NCI-H1417 treated with DMSO at 0.1 percent for 48 hours (cell line): ENCODE measurements around the gene CAPN10.
"Not testable (repeated sequence)": the region's sequence is repeated elsewhere in the genome, so short reads cannot be mapped to it uniquely, and the experiment has no call there.

Source experiments
- DNase-seq: peaks from one replicate; lab custom pipeline; 2025; lab: John Stamatoyannopoulos, UW

Gene CAPN10, protein sequence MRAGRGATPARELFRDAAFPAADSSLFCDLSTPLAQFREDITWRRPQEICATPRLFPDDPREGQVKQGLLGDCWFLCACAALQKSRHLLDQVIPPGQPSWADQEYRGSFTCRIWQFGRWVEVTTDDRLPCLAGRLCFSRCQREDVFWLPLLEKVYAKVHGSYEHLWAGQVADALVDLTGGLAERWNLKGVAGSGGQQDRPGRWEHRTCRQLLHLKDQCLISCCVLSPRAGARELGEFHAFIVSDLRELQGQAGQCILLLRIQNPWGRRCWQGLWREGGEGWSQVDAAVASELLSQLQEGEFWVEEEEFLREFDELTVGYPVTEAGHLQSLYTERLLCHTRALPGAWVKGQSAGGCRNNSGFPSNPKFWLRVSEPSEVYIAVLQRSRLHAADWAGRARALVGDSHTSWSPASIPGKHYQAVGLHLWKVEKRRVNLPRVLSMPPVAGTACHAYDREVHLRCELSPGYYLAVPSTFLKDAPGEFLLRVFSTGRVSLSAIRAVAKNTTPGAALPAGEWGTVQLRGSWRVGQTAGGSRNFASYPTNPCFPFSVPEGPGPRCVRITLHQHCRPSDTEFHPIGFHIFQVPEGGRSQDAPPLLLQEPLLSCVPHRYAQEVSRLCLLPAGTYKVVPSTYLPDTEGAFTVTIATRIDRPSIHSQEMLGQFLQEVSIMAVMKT

DNA sequence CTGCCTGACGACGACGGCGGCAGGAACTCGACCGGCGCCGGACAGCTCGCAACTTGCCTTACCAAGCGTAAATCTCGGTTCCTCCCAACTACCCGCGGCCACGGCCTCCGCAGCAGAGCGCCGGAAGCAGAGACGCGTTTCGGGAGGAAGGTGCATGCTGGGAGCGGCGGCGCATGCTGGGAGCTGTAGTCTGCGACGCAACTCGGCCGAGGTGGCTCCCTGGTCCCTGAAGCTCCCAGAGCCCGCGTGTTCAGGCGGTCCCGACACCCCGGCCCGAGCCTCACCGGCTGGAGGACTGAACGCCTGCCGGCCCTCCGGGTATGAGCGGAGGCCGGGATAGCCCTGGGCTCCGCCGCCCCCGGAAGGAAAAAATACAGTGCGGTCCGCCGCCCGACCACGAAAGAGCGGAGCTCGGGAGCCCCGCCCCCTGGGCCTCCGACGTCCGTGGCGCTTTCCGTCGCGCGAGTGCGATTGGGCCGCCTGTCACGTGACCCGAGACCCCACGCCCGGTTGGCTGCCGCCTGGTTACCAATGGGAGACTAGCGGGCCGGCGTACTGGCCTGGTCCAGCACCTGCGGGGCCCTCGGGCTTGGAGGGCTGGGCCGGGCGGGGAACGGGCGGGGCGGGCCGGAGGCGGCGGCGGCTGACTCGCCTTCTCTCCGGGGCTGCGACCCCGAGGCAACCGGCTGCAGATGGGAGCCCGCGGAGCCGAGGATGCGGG, at the start of gene CAPN10:
Gene CAPN10, plus strand, starts transcription at position 537 of the 721 bp plus-strand sequence. Its CDS starts 178 bp downstream, at position 715.
- DNase-seq = peak; percentile 86

DNA sequence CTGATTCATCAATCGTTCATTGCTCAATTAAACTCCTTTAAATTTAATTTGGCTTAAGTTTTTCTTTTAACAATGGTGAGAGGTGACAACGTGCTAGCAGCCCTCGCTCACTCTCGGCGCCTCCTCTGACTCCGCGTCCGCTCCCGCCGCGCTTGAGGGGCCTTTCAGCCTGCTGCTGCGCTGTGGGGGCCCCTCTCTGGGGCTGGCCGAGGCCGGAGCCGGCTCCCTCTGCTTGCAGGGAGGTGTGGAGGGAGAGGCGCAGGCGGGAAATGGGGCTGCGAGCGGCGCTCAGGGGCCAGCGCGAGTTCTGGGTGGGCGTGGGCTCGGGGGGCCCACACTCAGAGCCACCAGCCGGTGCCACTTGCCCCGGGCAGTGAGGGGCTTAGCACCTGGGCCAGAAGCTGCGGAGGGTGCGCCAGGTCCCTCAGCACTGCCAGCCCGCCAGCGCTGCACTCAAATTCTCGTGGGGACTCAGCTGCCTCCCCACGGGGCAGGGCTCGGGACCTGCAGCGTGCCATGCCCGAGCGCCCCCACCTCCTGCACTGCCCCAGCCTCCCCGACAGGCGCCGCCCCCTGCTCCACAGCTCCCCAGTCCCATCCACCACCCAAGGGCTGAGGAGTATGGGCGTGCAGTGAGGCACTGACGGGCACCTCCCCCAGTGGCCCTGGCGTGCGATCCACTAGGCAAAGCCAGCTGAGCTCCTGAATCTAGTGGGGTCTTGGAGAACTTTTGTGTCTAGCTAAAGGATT, 48.3 kb upstream of the CAPN10 start:
- no peak for DNase-seq

DNA sequence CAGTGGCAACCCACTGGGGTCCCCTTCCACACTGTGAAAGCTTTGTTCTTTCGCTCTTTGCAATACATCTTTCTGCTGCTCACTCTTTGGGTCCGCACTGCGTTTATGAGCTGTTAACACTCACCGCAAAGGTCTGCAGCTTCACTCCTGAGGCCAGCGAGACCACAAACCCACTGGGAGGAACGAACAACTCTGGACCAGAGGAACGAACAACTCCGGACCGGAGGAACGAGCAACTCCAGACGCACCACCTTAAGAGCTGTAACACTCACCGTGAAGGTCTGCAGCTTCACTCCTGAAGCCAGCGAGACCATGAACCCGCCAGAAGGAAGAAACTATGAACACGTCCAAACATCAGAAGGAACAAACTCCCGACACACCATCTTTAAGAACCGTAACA, 47.4 kb upstream of the CAPN10 start:
- not testable (repeated sequence) for DNase-seq

DNA sequence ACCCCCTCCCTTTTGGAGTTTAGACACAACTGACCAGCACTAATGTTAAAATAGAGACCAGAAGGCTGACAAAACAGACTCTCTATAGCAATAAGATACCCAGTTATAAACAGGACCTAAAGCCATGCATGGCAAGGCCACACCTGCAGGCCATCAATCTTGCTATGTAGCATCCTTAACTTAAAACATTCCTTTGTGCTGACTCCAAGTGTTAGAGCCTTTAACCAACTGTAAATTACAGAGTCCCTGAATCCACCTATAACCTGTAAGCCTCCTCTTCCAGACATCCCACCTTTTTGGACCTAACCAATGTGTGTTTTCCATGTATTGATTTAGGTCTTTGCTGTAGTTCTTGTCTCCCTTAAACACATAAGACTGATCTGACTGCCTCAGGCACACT, 46.6 kb upstream of the CAPN10 start:
- no peak for DNase-seq

DNA sequence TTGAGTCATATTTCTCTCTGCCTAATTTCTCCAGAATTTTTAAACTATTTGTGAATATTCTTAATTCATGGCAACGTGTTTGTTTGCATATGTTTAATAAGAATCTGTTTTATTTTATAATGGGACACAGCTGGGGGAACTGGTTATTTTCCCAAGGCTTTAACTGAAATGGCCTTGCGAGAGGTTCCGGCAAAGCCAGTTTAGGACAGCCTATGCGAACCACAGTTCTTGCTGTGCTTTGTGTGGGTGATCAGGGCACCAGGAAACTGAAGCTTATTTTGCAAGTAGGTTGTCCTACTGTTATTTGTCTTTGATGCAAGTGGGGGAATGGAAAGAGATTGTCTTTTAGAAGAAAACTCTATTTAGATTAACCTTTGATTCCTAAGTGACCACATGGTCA, 35.2 kb upstream of the CAPN10 start:
- no peak for DNase-seq

DNA sequence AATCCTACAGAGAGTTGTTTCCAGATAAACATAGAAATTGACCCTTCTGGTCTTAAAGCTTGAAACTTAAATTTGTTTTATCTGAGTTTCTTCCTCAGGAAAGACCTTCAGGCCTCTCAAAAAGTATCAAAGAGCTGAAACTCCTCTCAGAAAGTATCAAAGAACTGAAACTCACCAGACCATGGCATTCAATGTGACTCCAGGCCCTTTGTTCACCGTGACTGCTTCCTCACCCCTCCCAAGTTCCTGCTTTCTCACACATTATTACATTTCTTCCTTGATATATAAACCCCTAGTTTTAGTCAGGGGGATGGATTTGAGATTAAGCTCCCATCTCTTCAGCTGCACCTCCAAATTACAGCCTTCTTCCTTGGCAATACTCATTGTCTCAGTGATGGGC, 34.7 kb upstream of the CAPN10 start:
- DNase-seq = no peak

DNA sequence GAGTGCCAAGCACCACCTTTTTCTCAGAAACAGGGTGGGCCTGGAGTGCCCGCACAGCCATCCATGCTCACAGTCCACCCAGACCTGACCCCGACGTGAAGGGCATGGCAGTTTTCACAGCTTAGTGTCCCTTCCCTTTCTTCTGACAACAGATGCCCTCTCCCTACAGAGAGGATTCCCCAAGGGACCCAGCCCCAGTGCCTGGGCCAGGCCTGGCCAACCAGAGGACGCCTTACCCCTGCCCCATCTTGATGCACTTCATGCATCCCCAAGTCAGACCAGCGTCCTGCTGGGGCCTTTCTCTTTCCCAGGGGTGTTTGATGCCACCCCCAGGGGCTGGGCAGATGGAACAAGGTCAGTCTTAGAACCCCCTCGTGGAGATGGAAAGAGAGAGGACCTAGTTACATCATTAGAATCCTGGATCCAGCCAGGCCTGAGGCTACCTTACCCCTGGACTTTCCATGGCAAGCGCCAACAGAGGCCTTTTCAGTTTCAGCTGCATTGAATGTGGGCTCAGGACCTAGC, 32.5 kb upstream of the CAPN10 start:
- DNase-seq = no peak

DNA sequence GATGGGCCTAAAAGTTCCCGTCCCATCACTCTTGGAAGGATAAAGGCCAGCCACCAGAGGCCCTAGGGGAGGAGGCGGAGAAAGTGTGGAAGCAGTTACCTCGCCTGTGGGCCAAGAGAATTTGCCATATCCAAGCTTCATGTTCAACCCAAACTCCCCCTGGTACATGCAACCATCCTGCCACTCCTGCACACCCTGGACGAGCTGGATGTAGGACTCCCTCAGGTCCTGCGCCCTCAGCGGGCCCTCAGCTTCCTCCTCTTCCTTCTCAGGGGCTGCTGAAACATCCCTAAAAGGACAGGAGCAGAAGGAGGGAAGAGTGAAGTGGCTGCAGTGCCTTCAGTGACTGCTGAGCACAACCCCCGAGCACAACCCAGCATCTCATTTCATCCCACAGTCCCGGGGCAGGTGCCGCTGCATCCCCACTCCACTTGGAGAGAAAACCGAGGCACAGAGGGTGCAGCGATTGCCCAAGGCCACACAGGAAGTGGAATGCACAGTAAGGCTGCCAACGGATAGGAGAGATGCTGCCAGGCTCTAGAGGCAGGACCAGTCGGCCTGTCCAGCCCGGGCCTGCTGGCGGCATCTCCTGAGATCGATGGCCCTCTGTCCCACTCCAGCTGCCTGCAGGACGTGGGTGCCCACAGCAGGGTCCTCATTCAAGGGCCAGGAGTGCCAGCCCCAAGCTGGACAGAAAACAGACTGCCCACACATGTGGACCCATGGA, 31.6 kb upstream of the CAPN10 start:
- no peak for DNase-seq

DNA sequence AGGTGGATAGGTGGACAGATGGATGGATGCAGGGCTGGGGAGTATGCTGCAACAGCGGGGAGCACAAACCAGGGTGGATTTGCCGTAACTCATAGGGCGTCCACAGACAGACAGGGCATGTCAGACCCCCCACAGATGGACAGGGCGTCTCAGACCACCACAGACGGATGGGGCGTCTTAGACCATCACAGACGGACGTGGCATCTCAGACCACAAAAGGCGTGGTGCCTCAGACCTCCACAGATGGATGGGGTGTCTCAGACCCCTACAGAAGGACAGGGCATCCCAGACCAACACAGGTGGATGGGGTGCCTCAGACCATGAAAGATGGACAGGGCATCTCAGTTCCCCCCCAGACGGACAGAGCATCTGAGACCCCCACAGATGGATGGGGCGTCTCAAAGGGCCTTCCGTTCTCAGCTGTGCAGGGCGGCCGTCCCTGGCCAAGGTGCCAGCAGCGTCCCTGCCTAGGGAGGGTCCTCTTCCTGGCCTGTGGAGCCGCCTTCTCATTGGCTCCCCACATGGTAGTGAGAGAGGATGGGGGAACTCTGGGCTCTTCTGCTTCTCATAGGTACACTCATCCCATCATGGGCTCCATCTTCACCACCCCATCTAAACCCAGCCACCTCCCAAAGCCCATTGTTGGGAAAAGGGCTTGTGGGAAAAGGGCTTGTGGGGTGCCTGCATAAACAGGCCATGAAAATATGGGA, 30.8 kb upstream of the CAPN10 start:
- no peak for DNase-seq

DNA sequence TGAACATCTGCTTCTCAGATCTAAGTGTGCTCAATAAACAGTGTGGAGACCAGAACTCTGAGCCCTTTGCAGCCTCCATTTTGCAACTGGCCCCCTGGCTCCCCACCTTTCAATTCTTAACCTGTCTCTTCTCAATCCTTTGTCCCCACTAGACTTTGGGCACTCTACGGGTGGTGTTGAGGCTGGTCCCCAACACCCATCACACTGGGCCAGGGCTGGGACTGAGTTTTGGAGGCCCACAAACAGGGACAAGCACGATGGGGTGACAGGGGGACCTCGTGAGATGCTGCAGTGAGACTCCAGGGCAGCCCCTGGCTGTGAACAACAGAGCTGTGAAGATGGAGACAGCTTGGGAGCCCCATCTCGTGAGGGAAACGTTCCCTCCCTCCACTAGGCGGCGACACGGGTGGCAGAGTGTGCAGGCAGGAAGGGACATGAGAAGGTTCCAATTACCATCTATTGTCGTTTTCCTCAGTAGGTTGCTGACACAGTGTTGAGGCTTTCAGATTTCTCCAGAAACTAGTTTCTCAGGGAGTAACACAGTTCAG, 29.9 kb upstream of the CAPN10 start:
- DNase-seq = no peak

DNA sequence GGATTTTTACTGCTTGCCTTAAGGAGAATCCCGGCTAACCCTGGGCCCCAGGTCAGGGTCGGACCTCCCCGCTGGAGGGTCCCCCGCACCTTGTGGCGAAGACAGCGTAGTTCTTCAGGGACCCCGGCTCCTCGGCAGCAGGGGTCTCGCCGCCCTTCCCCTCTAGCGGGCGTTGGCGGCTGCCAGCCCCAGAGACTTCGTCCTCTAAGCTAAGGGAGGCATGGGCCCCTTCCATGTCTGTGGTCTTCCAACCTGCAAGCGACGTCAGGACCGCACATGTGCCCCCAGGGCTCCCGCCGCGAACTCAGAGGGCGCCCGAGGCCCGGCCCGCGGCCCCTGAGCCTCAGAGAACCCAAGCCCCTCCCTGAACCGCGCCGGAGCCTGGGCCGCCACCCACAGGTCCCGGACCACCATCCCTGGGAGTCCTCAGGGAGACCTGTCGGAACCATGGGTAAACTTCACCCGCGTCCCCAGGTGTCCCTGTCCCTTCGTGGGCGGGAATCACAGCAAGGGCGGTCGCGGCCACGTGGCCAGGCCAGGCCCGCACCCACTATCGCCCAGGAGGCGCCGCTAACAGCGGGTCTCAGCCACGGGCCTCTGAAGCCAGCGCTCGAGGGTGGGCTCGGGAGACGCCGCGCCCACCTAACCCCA, 29.3 kb upstream of the CAPN10 start:
- no peak for DNase-seq

DNA sequence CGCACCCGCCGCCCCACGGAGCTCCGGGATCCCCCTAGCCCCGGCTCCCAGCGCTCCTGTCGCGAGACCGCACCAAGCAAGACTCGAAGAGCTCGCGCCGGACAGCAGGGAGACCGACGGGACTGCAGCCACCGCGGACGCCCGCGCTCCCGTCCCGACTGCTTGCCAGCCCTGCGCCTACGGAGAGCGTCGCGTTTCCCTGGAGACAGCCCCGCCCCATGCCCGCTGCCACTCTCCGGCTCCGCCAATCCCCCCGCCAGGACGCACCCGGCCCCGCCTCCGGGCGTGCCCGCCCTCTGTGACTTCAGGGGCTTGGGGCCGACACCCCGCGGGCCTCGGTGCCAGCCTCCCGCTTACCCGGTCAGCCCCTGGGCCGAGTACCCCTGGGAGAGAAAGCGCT, 28.7 kb upstream of the CAPN10 start, which contains the start of gene ANKMY1:
Gene ANKMY1, minus strand, starts transcription at position 181 of the 400 bp plus-strand sequence. CDS start 653 bp downstream, outside the sequence.
- DNase-seq = no peak

DNA sequence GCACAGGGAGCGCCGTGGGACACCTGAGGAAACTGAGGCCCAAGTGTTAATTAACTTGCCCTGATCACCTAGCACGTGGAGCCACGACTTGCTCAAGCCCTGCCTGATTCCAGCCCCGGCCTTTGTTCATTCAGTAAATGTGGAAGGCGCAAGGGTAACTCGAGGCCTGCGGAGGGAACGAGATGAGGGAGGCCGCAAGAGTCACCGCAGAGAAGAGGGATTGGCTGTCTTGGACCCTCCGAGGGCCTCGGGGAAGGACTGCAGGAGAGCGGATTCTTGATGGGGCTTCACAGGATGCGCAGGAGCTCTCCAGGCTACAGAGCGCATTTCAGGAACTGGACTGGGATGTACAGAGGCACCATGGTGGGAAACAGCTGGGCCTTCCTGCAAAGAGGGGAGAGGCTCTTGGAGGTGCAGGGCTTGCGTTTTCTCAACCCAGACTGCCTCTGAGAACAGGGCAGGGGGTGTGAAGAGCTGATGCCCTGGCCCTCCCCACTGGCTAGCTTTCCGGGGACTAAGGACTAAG, 28.2 kb upstream of the CAPN10 start:
- DNase-seq = no peak

DNA sequence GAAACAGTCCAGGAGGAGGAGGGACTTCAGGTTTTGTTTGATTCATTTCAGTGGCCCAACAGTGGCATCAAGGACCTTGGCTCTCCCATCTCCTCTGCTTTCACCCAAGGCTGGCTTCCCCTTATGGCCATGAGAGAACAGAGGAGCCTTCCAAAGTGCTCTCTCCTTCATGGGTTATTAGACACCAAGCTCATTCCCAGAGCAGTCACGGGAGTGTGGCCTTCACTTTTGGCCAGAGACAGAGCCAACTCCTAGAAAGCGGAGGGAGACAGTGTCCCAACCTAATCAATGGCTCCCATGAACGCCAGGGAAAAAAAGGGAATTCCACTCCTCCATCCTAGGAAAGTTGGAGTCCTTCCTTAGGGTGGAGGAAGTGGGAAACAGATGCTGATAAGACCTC, 27.2 kb upstream of the CAPN10 start:
- DNase-seq = no peak

DNA sequence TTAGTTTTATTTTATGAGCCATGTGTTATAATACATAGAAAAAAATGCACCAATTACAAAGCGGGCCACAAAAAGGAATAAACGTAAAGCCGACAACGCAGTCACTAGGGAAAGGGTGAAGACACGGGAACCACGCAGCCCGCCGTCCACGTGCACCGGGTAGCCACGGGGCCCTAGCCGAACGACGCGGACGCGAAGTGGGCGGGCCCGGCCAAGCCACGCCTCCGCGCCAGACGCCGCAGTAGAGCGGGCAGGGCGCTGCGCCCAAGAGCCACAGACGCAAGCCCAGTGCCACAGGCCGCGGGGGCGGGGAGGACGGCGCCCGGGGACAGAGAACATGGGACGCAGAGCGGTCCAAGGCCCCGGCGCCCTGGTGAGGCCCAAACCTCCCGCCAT, 26.5 kb upstream of the CAPN10 start, which contains the start of gene DUSP28:
Gene DUSP28, plus strand, starts transcription at position 274 of the 396 bp plus-strand sequence. CDS start 328 bp downstream, outside the sequence.
- DNase-seq = no peak

DNA sequence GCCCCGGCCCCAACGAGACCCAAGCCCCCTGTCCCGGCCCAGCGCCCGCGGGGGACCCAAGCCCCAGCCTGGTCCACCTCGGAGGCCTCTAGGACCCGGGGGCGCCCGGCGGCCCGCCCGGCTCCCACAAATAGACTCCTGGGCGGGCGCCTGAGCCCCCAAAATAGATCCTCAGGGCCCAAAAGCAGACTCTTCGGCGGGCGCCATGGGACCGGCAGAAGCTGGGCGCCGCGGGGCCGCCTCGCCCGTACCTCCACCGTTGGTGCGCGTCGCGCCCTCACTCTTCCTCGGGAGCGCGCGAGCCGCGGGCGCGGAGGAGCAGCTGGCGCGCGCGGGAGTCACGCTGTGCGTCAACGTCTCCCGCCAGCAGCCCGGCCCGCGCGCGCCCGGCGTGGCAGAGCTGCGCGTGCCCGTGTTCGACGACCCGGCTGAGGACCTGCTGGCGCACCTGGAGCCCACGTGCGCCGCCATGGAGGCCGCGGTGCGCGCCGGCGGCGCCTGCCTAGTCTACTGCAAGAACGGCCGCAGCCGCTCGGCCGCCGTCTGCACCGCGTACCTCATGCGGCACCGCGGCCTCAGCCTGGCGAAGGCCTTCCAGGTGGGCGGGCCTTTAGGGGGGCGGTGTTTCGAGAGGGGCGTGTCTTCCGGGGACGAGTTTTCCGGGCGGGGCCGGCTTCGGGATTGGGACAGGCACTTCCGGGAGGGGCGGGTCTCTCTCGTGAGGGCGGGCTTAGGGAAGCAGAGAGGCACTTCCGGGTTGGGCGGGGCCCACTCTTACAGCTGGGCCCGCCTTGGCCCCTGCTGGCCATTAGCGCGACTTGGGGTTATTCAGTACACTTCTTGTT, 25.8 kb upstream of the CAPN10 start:
- DNase-seq = peak; percentile 87

DNA sequence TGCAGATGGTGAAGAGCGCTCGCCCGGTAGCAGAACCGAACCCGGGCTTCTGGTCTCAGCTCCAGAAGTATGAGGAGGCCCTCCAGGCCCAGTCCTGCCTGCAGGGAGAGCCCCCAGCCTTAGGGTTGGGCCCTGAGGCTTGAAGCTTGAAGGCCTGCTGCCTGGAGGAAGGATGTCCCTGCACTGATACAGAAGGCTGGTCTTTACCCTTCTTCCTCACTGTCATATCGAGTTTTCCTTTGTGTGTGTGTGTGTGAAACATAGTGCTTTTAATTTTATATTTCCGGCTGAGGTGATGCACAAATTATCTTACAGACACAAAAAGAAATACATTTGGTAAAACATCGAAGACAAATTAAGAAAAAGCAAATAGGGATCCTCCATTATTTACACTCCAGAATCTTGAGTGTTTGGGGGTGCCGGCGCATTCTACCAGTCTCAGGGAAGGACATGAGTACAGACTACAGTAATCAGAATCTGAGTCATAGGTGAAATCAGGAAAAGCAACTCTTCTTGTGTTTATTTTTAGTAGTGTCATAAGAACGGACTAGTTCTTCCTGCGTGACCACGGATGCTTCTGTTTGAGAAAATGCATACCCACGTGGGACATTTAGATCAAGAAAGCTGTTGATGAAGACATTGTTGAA, 25.1 kb upstream of the CAPN10 start:
- no peak for DNase-seq

DNA sequence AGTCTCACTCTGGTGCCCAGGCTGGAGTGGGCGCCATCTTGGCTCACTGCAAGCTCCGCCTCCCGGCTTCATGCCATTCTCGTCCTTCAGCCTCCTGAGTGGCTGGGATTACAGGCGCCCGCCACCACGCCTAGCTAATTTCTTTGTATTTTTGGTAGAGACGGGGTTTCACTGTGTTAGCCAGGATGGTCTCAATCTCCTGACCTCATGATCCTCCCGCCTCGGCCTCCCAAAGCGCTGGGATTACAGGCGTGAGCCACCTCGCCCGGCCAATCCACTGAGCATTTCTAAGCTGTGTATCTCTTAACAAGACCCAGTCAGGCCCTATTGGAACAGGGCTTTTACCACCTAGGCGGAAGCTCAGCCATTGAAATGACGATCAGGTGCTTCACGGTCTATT, 23.3 kb upstream of the CAPN10 start:
- not testable (repeated sequence) for DNase-seq
